Amniotic stem cell (primary cell): ENCODE results near the gene MPDZ.

Source experiments
- DNase-seq: peaks from one replicate; lab custom pipeline; 2025; lab: John Stamatoyannopoulos, UW

MPDZ gene

GRCh38 chr9:13083366-13083765 lies 196.1 kb downstream of the MPDZ start:
- DNase-seq = no peak

DNA sequence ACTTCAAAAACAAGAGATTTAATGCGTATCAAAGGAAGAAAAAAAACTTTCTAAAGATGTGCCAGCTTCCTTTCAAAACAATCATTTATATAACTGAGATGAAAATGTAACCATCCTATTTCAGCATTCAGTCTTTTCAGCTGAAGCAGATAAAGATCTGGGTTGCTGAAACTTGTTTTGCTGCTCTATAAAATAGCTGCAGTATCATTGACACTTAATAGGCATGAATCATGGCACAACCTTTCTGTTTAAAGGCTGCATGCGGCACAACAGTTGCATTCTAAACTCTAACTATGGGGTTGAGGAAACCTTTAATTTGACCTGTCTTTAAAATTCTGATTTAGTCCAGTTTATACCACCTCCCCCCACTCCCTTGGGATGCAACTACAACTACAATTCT lies 196.7 kb downstream of the MPDZ start:
- DNase-seq = no peak

GRCh38 chr9:13078164-13078563 lies 201.3 kb downstream of the MPDZ start:
- no peak for DNase-seq

GRCh38 chr9:13076616-13077015 lies 202.9 kb downstream of the MPDZ start:
- DNase-seq = no peak

- no peak for DNase-seq
Measured at GRCh38 chr9:13071921-13072320, 207.6 kb downstream of the MPDZ start.

DNA sequence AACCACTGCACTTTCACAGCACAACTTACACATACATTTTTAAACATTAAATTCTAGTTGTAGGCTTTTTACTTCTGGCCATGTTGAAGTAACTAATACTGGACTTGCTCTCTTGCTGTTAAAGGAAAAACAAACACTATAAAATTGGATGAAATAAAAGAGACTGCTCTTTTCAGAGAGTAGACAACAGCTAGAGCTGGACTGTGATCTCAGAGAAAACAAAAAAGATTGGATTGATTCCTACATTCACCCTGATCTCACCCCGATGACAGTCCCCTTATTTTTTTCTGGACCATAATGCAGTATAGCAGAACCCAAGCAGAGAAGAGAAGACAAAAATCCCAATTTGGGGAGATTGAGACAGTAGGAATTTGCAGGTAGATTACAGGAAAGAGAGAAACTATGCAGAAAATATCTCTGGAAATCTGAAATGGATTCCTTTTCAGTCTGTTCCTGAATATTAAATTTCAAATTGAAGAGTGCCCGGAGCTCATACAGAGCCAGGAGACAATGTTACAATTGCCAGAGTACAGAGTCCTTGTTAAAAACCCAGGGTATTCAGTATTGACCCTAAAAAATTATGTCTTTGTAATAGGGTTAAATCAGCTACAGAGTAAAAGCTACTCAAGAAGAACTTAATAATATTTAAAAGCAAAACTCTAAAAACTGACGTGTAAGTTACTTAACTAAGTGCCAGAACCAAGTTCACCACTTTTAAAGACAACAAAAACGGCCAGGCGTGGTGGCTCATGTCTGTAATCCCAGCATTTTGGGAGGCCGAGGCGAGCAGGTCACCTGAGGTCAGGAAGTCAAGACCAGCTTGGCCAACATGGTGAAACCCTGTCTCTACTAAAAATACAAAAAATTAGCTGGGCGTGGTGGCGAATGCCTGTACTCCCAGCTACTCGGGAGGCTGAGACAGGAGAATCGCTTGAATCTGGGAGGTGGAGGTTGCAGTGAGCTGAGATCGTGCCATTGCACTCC lies 208.6 kb downstream of the MPDZ start:
- DNase-seq = no peak

DNA sequence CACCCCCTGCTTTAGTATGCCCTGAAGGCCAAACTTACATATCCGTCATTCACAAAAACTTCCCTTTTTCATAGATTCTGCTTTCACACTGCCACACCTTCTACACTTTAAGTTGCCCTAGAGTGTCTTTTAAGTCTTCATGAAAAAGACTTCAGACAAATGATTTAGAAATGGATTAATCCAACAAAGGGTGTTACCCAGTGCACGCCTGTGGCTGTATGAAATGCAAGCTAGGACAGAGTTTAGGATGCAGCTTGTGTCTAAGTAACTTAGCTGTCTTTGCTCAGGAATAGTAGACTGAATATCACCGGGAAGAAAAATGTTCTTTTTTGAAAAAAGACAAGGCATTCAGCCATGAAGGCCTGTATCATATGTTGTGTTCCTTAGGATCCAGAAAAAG lies 210.0 kb downstream of the MPDZ start:
- no peak for DNase-seq

GRCh38 chr9:13064676-13065075 lies 214.8 kb downstream of the MPDZ start:
- DNase-seq = no peak

- DNase-seq = no peak
Measured at GRCh38 chr9:13063880-13064459, 215.5 kb downstream of the MPDZ start.

- no peak for DNase-seq
Measured at GRCh38 chr9:13061390-13061789, 218.1 kb downstream of the MPDZ start.
